NCI-H1436 (cell line): ENCODE results near the gene ROBO1.
A peak's percentile ranks its signal among the peaks of the same experiment; 100 is the strongest.

Source experiments
- DNase-seq: peaks from one replicate; lab custom pipeline; 2025; lab: John Stamatoyannopoulos, UW

The ROBO1 gene

DNA sequence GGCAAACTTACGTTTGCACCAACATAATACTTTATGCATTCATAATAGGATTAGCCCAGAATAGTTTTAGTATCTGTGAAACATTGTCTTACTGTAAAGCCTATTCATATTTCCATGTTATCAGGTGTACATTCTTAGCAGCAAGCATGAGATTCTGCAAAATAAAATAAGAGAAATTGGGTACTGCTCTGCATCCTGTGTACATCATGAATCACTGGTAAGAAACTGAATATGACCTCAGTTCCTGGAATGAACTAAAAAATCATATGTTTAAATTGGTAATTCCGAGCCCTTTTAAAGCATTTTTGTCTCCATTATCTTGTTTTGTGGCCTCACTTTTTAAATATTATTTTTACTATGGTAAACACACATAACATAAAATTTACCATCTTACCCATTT, 605.1 kb downstream of the ROBO1 start:
- DNase-seq: no peak

DNA sequence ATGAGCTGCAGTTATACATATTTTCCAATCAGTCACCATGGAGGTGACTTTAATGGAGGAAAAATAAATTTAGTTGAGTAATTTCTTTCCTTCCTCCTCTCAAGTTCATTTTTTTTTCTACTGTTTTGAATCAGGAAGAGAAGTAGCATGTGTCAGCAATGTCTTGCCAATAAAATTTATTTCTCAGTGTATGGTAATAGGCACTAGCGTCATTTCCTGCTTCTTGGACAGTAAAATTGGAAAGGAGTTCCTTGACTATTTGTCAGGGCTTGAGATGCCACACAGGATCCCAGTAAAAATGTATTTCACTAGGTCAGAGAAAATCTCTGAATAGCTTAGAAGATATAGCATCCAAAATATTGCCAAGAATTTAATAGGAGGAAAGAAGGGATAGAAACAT, 605.9 kb downstream of the ROBO1 start:
- no peak for DNase-seq

GRCh38 chr3:79160421-79160820, 607.4 kb downstream of the ROBO1 start:
- no peak for DNase-seq

DNA sequence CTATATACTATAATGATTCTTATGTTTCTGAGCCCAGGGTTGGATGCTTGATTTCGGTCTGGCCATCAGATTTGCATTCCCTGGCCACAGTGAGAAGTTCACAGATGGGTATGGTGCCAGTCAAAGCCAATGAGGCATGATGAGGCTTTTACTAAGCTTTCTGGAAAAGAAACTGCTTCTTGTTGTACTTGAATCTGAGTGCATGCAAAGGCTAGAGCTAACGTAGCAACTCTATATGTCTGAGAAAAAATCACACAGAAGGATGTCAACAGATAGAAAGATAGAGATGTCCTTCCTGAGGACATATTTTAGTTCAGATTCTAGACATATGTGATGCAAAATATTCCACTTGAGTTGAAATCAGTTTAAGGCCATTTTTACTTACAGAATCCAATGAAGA, 608.1 kb downstream of the ROBO1 start:
- DNase-seq: no peak

DNA sequence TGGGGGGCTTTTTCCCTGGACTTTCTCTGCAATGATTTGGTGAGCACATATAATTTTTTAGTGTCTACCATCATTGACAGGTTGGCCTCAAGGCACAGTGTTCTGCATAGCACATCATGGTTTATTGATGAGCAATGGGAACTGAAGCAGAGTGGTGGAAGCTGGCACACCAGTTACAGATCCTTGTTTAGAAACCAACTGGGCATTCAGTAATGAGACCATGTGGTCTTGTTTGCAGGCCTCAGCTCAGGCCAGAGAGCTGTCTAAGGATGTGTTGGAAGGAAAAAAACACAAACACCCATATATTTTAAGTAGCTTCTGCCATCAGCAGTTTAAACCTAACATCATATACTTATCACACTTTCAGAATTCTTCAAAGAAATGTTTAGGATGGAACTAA, 610.6 kb downstream of the ROBO1 start:
- no peak for DNase-seq

DNA sequence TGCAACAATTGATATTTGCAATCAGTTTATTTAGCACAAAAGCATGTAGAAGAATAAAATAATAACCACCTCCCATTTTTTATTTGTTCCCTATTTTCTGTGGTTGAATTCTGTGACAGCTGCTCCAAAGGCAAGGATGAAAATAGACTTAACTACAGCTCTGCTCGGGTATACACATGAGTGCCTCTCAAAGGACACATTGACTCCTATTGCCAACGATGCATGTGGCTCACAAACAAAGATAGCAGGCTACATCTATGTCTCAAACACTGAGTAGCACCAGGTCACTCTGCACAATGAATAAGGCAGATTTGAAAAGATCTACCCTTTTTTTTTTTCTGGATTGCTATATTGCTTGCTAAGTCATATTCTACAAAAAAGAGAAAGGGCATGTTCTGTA, 612.9 kb downstream of the ROBO1 start:
- no peak for DNase-seq

DNA sequence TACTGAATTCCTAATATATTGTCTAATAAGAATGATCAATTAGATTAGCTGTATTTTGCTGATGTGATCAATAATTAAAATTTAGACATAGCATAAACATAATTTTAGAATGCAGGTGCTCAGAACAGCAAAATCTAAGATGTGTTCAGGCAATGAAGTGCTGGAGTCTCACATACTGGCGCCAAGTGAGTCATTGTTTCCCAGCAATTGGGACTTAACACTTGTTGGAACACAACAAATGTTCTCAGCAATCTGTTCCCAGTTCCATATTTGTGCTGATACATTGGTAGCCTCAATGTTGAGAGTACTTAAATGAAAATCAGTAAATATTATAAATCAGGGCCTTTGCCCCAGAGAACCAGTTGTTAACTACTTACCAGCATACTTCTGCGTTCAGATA, 619.0 kb downstream of the ROBO1 start:
- DNase-seq: no peak

DNA sequence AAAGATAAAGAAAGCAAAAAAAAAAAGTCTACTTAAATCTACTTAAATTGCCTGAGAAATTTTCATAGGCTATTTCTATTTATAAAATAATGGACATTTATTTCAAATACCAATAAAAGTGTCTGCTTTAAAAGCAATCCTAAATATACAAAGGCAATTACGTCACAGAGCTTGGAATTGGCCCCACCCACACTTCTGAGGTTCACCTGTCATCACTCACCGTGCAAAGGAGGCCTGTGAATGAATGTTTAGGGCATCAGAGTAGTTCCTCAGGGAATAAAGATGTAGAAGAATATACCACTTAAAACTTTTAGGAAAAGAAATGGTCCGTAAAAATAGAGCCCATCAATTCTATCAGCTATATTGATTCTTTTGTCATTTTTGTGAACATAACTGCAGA, 621.8 kb downstream of the ROBO1 start:
- no peak for DNase-seq

DNA sequence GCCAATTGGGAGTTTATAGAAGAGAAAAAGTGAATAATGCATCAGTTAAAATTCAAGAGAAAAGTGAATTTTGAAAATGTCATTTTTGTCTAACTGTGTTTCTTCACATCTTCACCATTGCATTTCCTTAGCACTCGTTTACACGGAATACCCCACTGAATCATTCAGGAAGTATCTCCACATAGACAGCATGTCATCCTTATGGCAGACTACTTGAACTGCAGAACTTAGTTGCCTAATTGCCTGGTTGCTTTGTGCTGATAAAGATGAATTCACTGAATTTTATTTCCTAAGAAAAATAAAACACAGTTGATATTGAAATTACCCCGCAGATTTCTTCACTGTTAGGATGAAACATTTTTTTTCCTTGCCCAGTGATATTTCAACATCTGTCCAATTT, 627.1 kb downstream of the ROBO1 start:
- no peak for DNase-seq

DNA sequence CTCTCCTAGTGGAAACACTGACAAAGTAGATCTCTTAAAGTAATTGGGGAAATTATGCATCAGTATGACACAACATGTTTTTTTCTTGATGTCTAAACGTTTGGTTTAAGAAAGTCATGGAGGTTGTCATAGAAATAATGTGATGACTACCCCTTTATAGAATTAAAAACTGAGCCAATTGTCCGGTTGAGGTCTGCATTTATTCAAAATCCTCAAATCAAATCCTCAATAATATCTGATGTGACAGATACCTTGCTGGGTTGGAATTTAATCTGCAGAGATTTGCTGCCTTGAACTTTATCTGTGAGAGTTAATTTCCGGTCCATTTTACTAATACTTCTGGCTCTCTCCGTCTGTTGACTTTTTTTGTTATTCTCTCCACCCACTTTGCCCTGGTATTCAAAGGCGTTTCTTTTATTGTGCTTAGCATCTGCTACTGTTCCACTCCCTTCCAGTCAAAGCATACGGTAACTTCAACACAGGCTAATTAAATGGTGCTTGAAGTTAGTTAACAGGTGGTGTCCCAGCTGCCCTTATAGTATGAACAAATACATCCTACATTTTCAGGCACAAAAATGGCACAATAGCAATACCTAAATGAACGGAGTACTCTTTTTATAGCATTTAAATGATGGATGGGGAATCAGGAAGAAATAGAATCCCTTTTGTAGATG, 628.3 kb downstream of the ROBO1 start:
- no peak for DNase-seq

DNA sequence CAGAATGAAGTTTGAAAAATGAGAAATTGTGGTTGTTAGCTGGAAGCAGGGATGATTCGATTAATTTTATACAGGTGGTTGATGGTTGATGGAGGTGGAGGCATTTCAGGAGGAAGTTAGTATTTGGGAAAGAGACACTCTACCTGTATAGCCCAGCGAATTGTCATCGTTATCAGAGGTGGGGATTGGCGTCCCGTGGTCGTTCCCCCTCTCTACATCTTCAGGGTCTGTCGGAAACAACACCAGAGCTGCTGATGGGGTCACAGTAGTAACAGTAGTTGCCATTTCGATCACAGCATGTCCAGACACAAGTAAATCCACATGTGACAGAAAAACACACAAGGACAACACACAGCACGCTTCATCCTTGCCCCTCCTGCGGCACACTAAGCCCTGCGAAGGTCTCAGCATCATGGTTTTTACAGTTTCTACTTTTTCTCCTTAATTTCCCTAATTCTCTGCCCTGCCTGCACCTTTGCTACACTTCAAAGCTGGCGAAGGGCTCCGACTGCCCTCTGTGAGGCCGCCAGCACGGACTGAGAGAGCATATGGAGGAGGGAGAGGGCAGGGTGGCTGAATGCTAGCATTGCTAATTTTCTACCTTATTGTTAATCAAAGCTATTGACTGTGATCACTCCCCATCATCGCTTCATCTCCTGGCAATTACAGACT, 642.3 kb downstream of the ROBO1 start:
- no peak for DNase-seq

GRCh38 chr3:79115458-79115857, 652.3 kb downstream of the ROBO1 start:
- DNase-seq: no peak

DNA sequence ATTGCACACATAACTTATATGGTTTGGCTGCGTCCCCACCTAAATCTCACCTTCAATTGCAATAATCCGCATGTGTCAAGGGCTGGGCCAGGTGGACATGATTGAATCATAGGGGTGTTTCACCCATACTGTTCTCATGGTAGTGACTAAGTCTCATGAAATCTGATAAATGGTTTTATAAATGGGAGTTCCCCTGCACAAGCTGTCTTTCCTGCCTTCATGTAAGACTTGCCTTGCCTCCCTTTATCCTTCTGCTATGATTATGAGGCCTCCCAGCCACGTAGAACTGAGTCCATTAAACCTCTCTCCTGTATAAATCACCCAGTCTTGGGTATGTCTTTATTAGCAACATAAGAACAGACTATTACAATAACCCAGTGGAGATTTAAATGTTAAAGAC, 653.9 kb downstream of the ROBO1 start:
- DNase-seq: no peak

GRCh38 chr3:79111375-79112052, 656.3 kb downstream of the ROBO1 start:
- no peak for DNase-seq

- DNase-seq: no peak
Observed at GRCh38 chr3:79109754-79110153, 658.0 kb downstream of the ROBO1 start.

GRCh38 chr3:79103307-79103706, 664.5 kb downstream of the ROBO1 start:
- DNase-seq: no peak

DNA sequence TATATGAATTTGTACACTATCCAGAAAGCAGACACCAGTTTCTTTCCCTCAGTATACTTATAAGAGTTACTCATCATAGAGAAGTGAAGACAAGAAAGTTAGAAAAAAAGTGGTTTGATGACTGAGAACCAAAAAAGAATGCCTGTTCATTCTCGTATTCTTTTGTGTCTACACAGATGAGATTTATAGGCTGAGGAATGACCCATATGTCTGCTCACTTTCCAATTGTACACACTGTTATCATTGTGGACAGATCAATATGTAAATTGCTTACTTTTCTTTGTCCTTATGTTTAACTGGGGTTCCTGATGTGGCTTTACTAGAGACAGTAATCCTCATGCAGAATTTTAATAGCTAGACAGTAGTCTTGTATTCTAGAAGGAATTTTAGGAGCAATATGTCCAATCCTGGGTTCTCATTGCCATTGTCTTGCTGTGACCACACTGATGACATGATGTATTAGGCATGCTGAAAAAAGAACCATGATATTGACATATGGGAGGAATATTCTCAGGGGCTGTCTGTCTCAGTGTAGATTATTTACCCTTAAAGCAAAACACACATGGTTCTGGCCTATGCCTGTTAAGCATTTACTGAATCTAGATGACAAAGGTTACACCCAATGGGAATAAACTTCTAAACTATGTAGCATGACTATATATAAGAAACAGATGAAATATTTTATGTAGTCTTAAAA, 669.7 kb downstream of the ROBO1 start:
- DNase-seq: no peak

DNA sequence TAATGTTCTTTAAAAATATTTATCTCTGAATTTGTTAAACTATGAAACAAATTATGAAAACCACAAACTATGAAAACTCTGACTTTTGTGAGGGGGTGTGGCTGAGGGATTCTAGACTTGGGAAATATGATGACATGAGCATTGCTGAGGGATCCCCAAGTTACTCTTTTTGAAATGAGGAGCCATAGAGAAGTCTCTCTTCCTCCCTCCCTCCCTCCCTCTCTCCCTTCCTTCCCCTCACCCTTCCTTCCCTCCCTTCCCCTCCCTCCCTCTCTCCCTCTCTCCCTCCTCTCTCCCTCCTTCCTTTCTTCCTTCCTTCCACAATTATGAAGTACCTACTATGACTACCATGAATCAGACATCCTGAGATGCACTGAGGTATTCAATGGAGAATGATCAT, 673.1 kb downstream of the ROBO1 start:
- no peak for DNase-seq

- DNase-seq: peak; percentile 24
Observed at GRCh38 chr3:79086514-79086913, 681.3 kb downstream of the ROBO1 start.

- no peak for DNase-seq
Observed at GRCh38 chr3:79085171-79085570, 682.6 kb downstream of the ROBO1 start.

- DNase-seq: no peak
Observed at GRCh38 chr3:79081335-79081734, 686.5 kb downstream of the ROBO1 start.

- DNase-seq: no peak
Observed at GRCh38 chr3:79074558-79074957, 693.2 kb downstream of the ROBO1 start.

- DNase-seq: no peak
Observed at GRCh38 chr3:79067734-79068133, 700.1 kb downstream of the ROBO1 start.
